NCI-H510A treated with DMSO at 0.1 percent for 48 hours (cell line): ENCODE measurements around the gene CEP20.

Experiments
- DNase-seq: peaks from one replicate; lab custom pipeline; 2025; lab: John Stamatoyannopoulos, UW

CEP20 gene

GRCh38 chr16:15897834-15898254 lies 9.4 kb upstream of the CEP20 start:
- no peak for DNase-seq

- no peak for DNase-seq
Measured at GRCh38 chr16:15897121-15897780, 8.8 kb upstream of the CEP20 start.

- no peak for DNase-seq
Measured at GRCh38 chr16:15894571-15895374, 6.4 kb upstream of the CEP20 start.

- no peak for DNase-seq
Measured at GRCh38 chr16:15891508-15891907, 3.1 kb upstream of the CEP20 start.

- no peak for DNase-seq
Measured at GRCh38 chr16:15887283-15887682, 1.1 kb downstream of the CEP20 start.

- no peak for DNase-seq
Measured at GRCh38 chr16:15886078-15886477, 2.3 kb downstream of the CEP20 start.

- no peak for DNase-seq
Measured at GRCh38 chr16:15885560-15886001, 2.8 kb downstream of the CEP20 start.

GRCh38 chr16:15882563-15882962 lies 5.8 kb downstream of the CEP20 start:
- DNase-seq, result no peak

GRCh38 chr16:15881794-15882379 lies 6.5 kb downstream of the CEP20 start:
- no peak for DNase-seq

- DNase-seq, result peak; percentile 70
Measured at GRCh38 chr16:15880434-15881308, 7.7 kb downstream of the CEP20 start.

GRCh38 chr16:15879255-15879811 lies 9.1 kb downstream of the CEP20 start:
- peak; percentile 50 for DNase-seq

- no peak for DNase-seq
Measured at GRCh38 chr16:15876503-15876902, 11.9 kb downstream of the CEP20 start.

GRCh38 chr16:15874745-15875314 lies 13.6 kb downstream of the CEP20 start:
- peak; percentile 51 for DNase-seq

GRCh38 chr16:15873737-15874136 lies 14.7 kb downstream of the CEP20 start:
- no peak for DNase-seq

GRCh38 chr16:15873301-15873700 lies 15.1 kb downstream of the CEP20 start:
- no peak for DNase-seq

- no peak for DNase-seq
Measured at GRCh38 chr16:15870011-15870410, 18.4 kb downstream of the CEP20 start.

GRCh38 chr16:15866451-15866850 lies 22.0 kb downstream of the CEP20 start:
- DNase-seq, result no peak

- no peak for DNase-seq
Measured at GRCh38 chr16:15865742-15866141, 22.7 kb downstream of the CEP20 start.

- DNase-seq, result no peak
Measured at GRCh38 chr16:15864939-15865338, 23.5 kb downstream of the CEP20 start.

GRCh38 chr16:15861996-15862395 lies 26.4 kb downstream of the CEP20 start:
- DNase-seq, result no peak

- no peak for DNase-seq
Measured at GRCh38 chr16:15858921-15859668, 29.3 kb downstream of the CEP20 start.
